GM12878 (cell line): ENCODE data around the gene ADAM30. TPM values are rescaled to one million over a fixed set of nuclear protein-coding genes. Genes with fewer than 3 reads are reported as not detected.

ENCODE experiments used
- ATAC-seq: fragments of 200-7000 bp; cut with Tn5 transposase; 3 replicates; pipeline ENCODE4 v1.9.1; 2020; ENCODE audit warnings: mild to moderate bottlenecking, moderate library complexity
- BruUV-seq: library from RNA; stranded (reverse); fragments of 400-500 nt; replicated peaks from 2 replicates; lab custom pipeline; 2021; lab: Mats Ljungman, UMichigan
- CTCF ChIA-PET: fragments of 300-600 bp; sonication (Branson Sonifier 250); formaldehyde crosslinking; extraction: SDS; loops from one replicate; lab custom pipeline; 2021; ENCODE audit warnings: inconsistent platforms; lab: Yijun Ruan, JAX
- POLR2A ChIA-PET: fragments of 350-600 bp; formaldehyde crosslinking; extraction: SDS; loops from one replicate; lab custom pipeline; 2021; ENCODE audit warnings: inconsistent platforms; lab: Charles Lee
- RAD21 ChIA-PET: fragments of 300-600 bp; sonication (Branson Sonifier 250); formaldehyde crosslinking; loops from one replicate; lab custom pipeline; 2023; ENCODE audit warnings: antibody characterized with exemption; ENCODE audit not compliant: unreplicated experiment; lab: Charles Lee
- SMC1A ChIA-PET: fragments of 300-600 bp; sonication (Branson Sonifier 250); formaldehyde crosslinking; loops from one replicate; lab custom pipeline; 2023; ENCODE audit not compliant: unreplicated experiment, uncharacterized antibody; lab: Charles Lee
- DNase-seq: peaks from one replicate; pipeline ENCODE4 v3.0.0-alpha.2; 2011; ENCODE audit warnings: low read depth, low spot score
- FAIRE-seq: peaks from 3 replicates; lab custom pipeline; 2011; peaks lifted over from hg19 to GRCh38; lab: Jason Lieb, UNC
- H2AFZ ChIP-seq: 2 replicates; pipeline ENCODE4 v1.6.0; 2011; ENCODE audit warnings: low read depth, low read length, control low read depth; ENCODE audit not compliant: control insufficient read depth
- H3K27ac ChIP-seq: 2 replicates; pipeline ENCODE4 v1.5.1; 2011; ENCODE audit warnings: control low read depth; ENCODE audit not compliant: control insufficient read depth, insufficient read depth
- H3K27me3 ChIP-seq, 2 experiments: replicated peaks in 1 of 2; 2 replicates each; pipeline versions ENCODE4 v1.6.0 to v1.6.1; 2011; ENCODE audit warnings: low read length in 1 of 2; ENCODE audit not compliant: control insufficient read depth in 2 of 2, insufficient read depth in 2 of 2
- H3K36me3 ChIP-seq, 2 experiments: 2 replicates each; pipeline ENCODE4 v1.5.1; 2011; ENCODE audit warnings: low read length in 1 of 2; ENCODE audit not compliant: control insufficient read depth in 2 of 2, insufficient read depth in 2 of 2
- H3K4me1 ChIP-seq: 2 replicates; pipeline ENCODE4 v1.6.1; 2011; ENCODE audit warnings: mild to moderate bottlenecking, low read length, moderate library complexity, mixed read lengths; ENCODE audit not compliant: control insufficient read depth, insufficient read depth
- H3K4me2 ChIP-seq: 2 replicates; pipeline ENCODE4 v1.6.0; 2011; ENCODE audit warnings: control low read depth; ENCODE audit not compliant: control insufficient read depth, insufficient read depth
- H3K4me3 ChIP-seq: fragments of 200-600 bp; sonication (generic); 2 replicates; pipeline ENCODE4 v1.5.1; 2016
- H3K79me2 ChIP-seq: 2 replicates; pipeline ENCODE4 v1.6.0; 2011; ENCODE audit warnings: low read length; ENCODE audit not compliant: control insufficient read depth, insufficient read depth
- H3K9ac ChIP-seq: 2 replicates; pipeline ENCODE4 v1.8.0; 2011; ENCODE audit warnings: low read length, control low read depth, mixed read lengths; ENCODE audit not compliant: control insufficient read depth, insufficient read depth
- H3K9me3 ChIP-seq: replicated peaks from 3 replicates; pipeline ENCODE4 v1.5.1; 2011; ENCODE audit warnings: mild to moderate bottlenecking, low read length; ENCODE audit not compliant: control insufficient read depth, insufficient read depth
- H4K20me1 ChIP-seq: 2 replicates; pipeline ENCODE4 v1.6.0; 2011; ENCODE audit not compliant: control insufficient read depth, insufficient read depth
- CUX1 ChIP-seq: IDR thresholded peaks from 2 replicates; pipeline ENCODE4 v1.6.1; 2012; ENCODE audit warnings: improper control_type of control experiment, low read depth, low read length; ENCODE audit not compliant: insufficient replicate concordance
- KLF5 ChIP-seq: fragments of 450-650 bp; IDR thresholded peaks from 2 replicates; pipeline ENCODE4 v1.6.1; 2014; ENCODE audit warnings: mild to moderate bottlenecking; ENCODE audit not compliant: partially characterized antibody
- PBX3 ChIP-seq: IDR thresholded peaks from 2 replicates; pipeline ENCODE4 v1.6.1; 2011; ENCODE audit warnings: mild to moderate bottlenecking, low read depth, low read length, moderate library complexity; ENCODE audit not compliant: insufficient replicate concordance
- REST ChIP-seq: IDR thresholded peaks from 2 replicates; pipeline ENCODE4 v1.6.1; 2012; ENCODE audit warnings: mild to moderate bottlenecking, low read depth, low read length
- WRNIP1 ChIP-seq: IDR thresholded peaks from 2 replicates; pipeline ENCODE4 v1.6.1; 2011; ENCODE audit warnings: low read depth, low read length, improper control_type of control experiment, borderline replicate concordance
- ZZZ3 ChIP-seq: IDR thresholded peaks from 2 replicates; pipeline ENCODE4 v1.6.1; 2011; ENCODE audit warnings: low read depth; ENCODE audit not compliant: control insufficient read depth, insufficient read length
- WGBS: methylation state at CpG from one replicate; pipeline ENCODE4 v1.1.6; 2016; ENCODE audit warnings: low lambda C conversion rate; ENCODE audit not compliant: insufficient replicate concordance, insufficient coverage; ENCODE audit errors: missing lambda C conversion rate; 5-methylcytosine and 5-hydroxymethylcytosine counted together
- in situ Hi-C: fragments of 300-500 bp; cut with MboI; formaldehyde crosslinking; loops from 9 replicates; pipeline ENCODE4 v1.14.3; 2018; ENCODE audit warnings: mixed read lengths
- intact Hi-C: fragments of 100-400 bp; cut with micrococcal nuclease; formaldehyde crosslinking; loops from one replicate; pipeline ENCODE4 v1.14.2; 2022; ENCODE audit not compliant: unreplicated experiment
- polyA plus RNA-seq, 11 experiments: library from polyadenylated mRNA; depleted of rRNA in 4 of 11; unstranded in 6 of 11; stranded (reverse) in 5 of 11; fragments of >200 nt; fragmentation: Nextera tagmentation in 4 of 11; fragmentation: Illumina TruSeq in 1 of 11; extraction: Ambion mirVana in 4 of 11; extraction: Trizol in 1 of 11; gene quantifications; 1 replicate in 1 of 11; 2 replicates in 10 of 11; pipeline versions ENCODE4 v1.2.1 to v1.2.3, GENCODE V29; 2011 to 2016; ENCODE audit warnings: inconsistent platforms in 2 of 11, missing spikeins in 2 of 11, low read depth in 1 of 11
- total RNA-seq, 4 experiments: library from RNA; depleted of rRNA in 3 of 4; stranded (reverse); fragments of >200 nt in 3 of 4; fragmentation: Illumina TruSeq in 1 of 4; extraction: Trizol in 1 of 4; gene quantifications; 2 replicates each; pipeline versions ENCODE4 v1.2.1 to v1.2.3, GENCODE V29; 2013 to 2021

Gene ADAM30
- total and polyA plus RNA-seq, 10 of the 15 experiments (the other 5 are each of a cell fraction or from before 2014, with no cell fraction given): not detected

- no peak for TF ChIP-seq REST
- TF ChIP-seq KLF5: no peak
- no peak for TF ChIP-seq ZZZ3
These were observed at the start of gene ADAM30 (continued) for GRCh38 chr1:119896303-119896702.

GRCh38 chr1:119943216-119943615 is 46.9 kb upstream of the ADAM30 start:
- no peaks in the 10 kb centered on the region for H3K4me1 ChIP-seq
- ChIA-PET SMC1A (no interaction called here), POLR2A (no interaction called here), RAD21 (no interaction called here), CTCF (interaction anchor here (0.8 kb wide), 1 partner anchor 125 kb away, joined by 3 read pairs; no protein-coding TSS in a partner anchor)
- H3K4me3 ChIP-seq: no peak overlapping the region
- FAIRE-seq (no peak), DNase-seq (no peak), ATAC-seq (no peak)
- no peaks in the 10 kb centered on the region for H3K79me2 ChIP-seq
- no peaks in the 10 kb centered on the region for H4K20me1 ChIP-seq
- H3K9me3 ChIP-seq: no peaks in the 10 kb centered on the region
- BruUV-seq: no TSS peak
- H3K27ac ChIP-seq: no peak overlapping the region
- H3K4me2 ChIP-seq: no peak overlapping the region
- in situ Hi-C loops (no loop called here), intact Hi-C loops (no loop called here)
- no peaks in the 10 kb centered on the region; a peak in 1 of 4 replicates for H3K27me3 ChIP-seq
- no peak overlapping the region for H3K9ac ChIP-seq
- WGBS: 46% methylated on average over 2 of the region's 2 CpGs
- TF ChIP-seq WRNIP1 (no peak), CUX1 (no peak), PBX3 (no peak)
- no peak overlapping the region for H2AFZ ChIP-seq
- no peaks in the 10 kb centered on the region for H3K36me3 ChIP-seq
